ENCODE data around the gene EPN3. TPM values are rescaled to one million over a fixed set of nuclear protein-coding genes. Genes with fewer than 3 reads are reported as not detected.

EPN3 gene
- polyA plus RNA-seq, 1 of the 3 experiments (the other 2 are of a cell fraction): 0.05 TPM

DNA sequence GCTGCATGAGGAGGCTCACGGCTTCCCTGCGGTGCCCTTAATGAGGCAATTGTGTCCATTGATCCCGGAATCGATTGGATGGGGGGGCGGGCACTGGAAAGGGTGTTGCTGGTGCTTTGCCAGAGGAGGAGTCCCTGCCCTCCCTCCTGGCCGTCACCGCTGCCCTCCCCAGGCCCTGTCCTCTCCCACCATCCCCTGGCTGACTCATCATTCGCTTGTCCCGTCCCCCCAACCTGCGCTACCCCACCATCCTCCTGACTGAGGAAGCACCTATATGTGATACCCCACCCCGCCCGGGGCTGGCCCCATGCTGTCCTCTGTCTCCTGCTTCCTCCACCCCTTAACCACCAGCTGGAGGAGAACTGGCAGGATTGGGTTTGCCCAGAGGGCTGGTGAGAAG, 48.8 kb downstream of the EPN3 start:
- no peak for DNase-seq
- CTCF ChIA-PET: interaction anchor here (1.1 to 1.5 kb wide), 3 partner anchors 25 to 49 kb away, joined by 3 to 4 read pairs (median 4); no protein-coding TSS in a partner anchor
- Histone ChIP-seq H3K36me3 (replicated peaks in 1 of 2; ENCODE audit: control insufficient read depth in 1 of 2, insufficient read depth in 2 of 2, low read length in 1 of 2) (no peaks in the 10 kb centered on the region), H3K9me2 (no peaks in the 10 kb centered on the region), H3K27ac (ENCODE audit: low read depth in 2 of 2, low read length in 1 of 2) (no peak overlapping the region), H3K4me3 (ENCODE audit: low read depth in 2 of 2, low read length in 1 of 2) (no peak overlapping the region), H3K9ac (no peak overlapping the region), H4K20me1 (ENCODE audit: insufficient read depth) (no peaks in the 10 kb centered on the region), H3K27me3 (ENCODE audit: insufficient read depth) (peaks cover 17% of the 10 kb centered on the region), H3K4me2 (no peak overlapping the region), H3K9me3 (no peaks in the 10 kb centered on the region), H3K4me1 (ENCODE audit: control insufficient read depth in 1 of 2, insufficient read depth in 2 of 2, low read depth in 1 of 2, low read length in 1 of 2) (peaks cover 0 to 16% of the 10 kb centered on the region in 2 experiments; a peak in 1 of 4 replicates), H3K79me2 (ENCODE audit: insufficient read depth) (no peaks in the 10 kb centered on the region), H3F3A (replicated peaks; ENCODE audit: insufficient read depth) (no peaks in the 10 kb centered on the region), H2AFZ (ENCODE audit: low read depth) (no peak overlapping the region)
- 89% methylated on average over 12 of the region's 12 CpGs for WGBS (ENCODE audit: low lambda C conversion rate)
- POLR2A ChIA-PET: no interaction called here
- TF ChIP-seq MXI1 (IDR thresholded peaks at IDR 0.05; ENCODE audit: low read depth, low read length): no peak
- no peak for TF ChIP-seq MEF2A (IDR thresholded peaks at IDR 0.05; ENCODE audit: borderline replicate concordance, low read depth)
- TF ChIP-seq, protein P1, sequence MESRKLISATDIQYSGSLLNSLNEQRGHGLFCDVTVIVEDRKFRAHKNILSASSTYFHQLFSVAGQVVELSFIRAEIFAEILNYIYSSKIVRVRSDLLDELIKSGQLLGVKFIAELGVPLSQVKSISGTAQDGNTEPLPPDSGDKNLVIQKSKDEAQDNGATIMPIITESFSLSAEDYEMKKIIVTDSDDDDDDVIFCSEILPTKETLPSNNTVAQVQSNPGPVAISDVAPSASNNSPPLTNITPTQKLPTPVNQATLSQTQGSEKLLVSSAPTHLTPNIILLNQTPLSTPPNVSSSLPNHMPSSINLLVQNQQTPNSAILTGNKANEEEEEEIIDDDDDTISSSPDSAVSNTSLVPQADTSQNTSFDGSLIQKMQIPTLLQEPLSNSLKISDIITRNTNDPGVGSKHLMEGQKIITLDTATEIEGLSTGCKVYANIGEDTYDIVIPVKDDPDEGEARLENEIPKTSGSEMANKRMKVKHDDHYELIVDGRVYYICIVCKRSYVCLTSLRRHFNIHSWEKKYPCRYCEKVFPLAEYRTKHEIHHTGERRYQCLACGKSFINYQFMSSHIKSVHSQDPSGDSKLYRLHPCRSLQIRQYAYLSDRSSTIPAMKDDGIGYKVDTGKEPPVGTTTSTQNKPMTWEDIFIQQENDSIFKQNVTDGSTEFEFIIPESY (IDR thresholded peaks at IDR 0.05; ENCODE audit: borderline replicate concordance, low read depth): no peak
- no peak for TF ChIP-seq FOSL2 (IDR thresholded peaks at IDR 0.05; ENCODE audit: borderline replicate concordance, low read depth)
- no peak for TF ChIP-seq YY1 (IDR thresholded peaks at IDR 0.05; ENCODE audit: low read depth)
- no peak for TF ChIP-seq PBX3 (IDR thresholded peaks at IDR 0.05)
- no peak for TF ChIP-seq RXRA (IDR thresholded peaks at IDR 0.05; ENCODE audit: borderline replicate concordance, low read depth)
- no peak for TF ChIP-seq JUND (IDR thresholded peaks at IDR 0.05)
- no peak for TF ChIP-seq TCF12 (IDR thresholded peaks at IDR 0.05)
- TF ChIP-seq TAF1 (IDR thresholded peaks at IDR 0.05; ENCODE audit: borderline replicate concordance, low read depth, low read length): no peak

GRCh38 chr17:50582741-50583140, 50.2 kb downstream of the EPN3 start:
- peaks cover 24% of the 10 kb centered on the region for H3K27me3 ChIP-seq (ENCODE audit: insufficient read depth)
- H3K9me3 ChIP-seq: no peaks in the 10 kb centered on the region
- H3K4me3 ChIP-seq (ENCODE audit: low read depth in 2 of 2, low read length in 1 of 2): no peak overlapping the region
- 75% methylated on average over 2 of the region's 2 CpGs for WGBS (ENCODE audit: low lambda C conversion rate)
- no peak for DNase-seq
- H3K9me2 ChIP-seq: no peaks in the 10 kb centered on the region
- H3F3A ChIP-seq (replicated peaks; ENCODE audit: insufficient read depth): no peaks in the 10 kb centered on the region
- no peak overlapping the region for H3K27ac ChIP-seq (ENCODE audit: low read depth in 2 of 2, low read length in 1 of 2)
- H3K36me3 ChIP-seq (replicated peaks in 1 of 2; ENCODE audit: control insufficient read depth in 1 of 2, insufficient read depth in 2 of 2, low read length in 1 of 2): no peaks in the 10 kb centered on the region
- ChIA-PET CTCF (interaction anchor here (1.0 to 12.9 kb wide), 7 partner anchors 13 to 200 kb away, joined by 3 to 163 read pairs (median 3); no protein-coding TSS in a partner anchor), POLR2A (no interaction called here)
- H3K9ac ChIP-seq: no peak overlapping the region
- TF ChIP-seq EZH2phosphoT487 (IDR thresholded peaks at IDR 0.05; ENCODE audit: borderline replicate concordance, low read depth) (no peak), FOXJ3 (CRISPR knock-in tag; IDR thresholded peaks at IDR 0.05) (no peak), TAF1 (IDR thresholded peaks at IDR 0.05; ENCODE audit: borderline replicate concordance, low read depth, low read length) (no peak), PBX3 (IDR thresholded peaks at IDR 0.05) (no peak), RAD21 (IDR thresholded peaks at IDR 0.05; ENCODE audit: low read length) (no peak), JUND (IDR thresholded peaks at IDR 0.05) (no peak), NFIC (IDR thresholded peaks at IDR 0.05; ENCODE audit: borderline replicate concordance) (no peak), RXRA (IDR thresholded peaks at IDR 0.05; ENCODE audit: borderline replicate concordance, low read depth) (no peak), SIN3A (IDR thresholded peaks at IDR 0.05; ENCODE audit: borderline replicate concordance, low read depth, low read length) (no peak), MXI1 (IDR thresholded peaks at IDR 0.05; ENCODE audit: low read depth, low read length) (no peak), YY1 (IDR thresholded peaks at IDR 0.05; ENCODE audit: low read depth) (no peak), FOXM1 (IDR thresholded peaks at IDR 0.05; ENCODE audit: low read depth) (no peak), TCF12 (IDR thresholded peaks at IDR 0.05) (no peak)
- TF ChIP-seq, protein P2, sequence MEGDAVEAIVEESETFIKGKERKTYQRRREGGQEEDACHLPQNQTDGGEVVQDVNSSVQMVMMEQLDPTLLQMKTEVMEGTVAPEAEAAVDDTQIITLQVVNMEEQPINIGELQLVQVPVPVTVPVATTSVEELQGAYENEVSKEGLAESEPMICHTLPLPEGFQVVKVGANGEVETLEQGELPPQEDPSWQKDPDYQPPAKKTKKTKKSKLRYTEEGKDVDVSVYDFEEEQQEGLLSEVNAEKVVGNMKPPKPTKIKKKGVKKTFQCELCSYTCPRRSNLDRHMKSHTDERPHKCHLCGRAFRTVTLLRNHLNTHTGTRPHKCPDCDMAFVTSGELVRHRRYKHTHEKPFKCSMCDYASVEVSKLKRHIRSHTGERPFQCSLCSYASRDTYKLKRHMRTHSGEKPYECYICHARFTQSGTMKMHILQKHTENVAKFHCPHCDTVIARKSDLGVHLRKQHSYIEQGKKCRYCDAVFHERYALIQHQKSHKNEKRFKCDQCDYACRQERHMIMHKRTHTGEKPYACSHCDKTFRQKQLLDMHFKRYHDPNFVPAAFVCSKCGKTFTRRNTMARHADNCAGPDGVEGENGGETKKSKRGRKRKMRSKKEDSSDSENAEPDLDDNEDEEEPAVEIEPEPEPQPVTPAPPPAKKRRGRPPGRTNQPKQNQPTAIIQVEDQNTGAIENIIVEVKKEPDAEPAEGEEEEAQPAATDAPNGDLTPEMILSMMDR (IDR thresholded peaks at IDR 0.05): no peak
- TF ChIP-seq, protein P1 (IDR thresholded peaks at IDR 0.05; ENCODE audit: borderline replicate concordance, low read depth): no peak
- no peaks in the 10 kb centered on the region for H3K79me2 ChIP-seq (ENCODE audit: insufficient read depth)
- H4K20me1 ChIP-seq (ENCODE audit: insufficient read depth): no peaks in the 10 kb centered on the region
- H3K4me2 ChIP-seq: no peak overlapping the region
- H2AFZ ChIP-seq (ENCODE audit: low read depth): no peak overlapping the region
- H3K4me1 ChIP-seq (ENCODE audit: control insufficient read depth in 1 of 2, insufficient read depth in 2 of 2, low read depth in 1 of 2, low read length in 1 of 2): peaks cover 0 to 29% of the 10 kb centered on the region in 2 experiments; a peak in 1 of 4 replicates
